ENCODE results near the gene FBLIM1.

GRCh38 chr1:15749399-15750291, 8.9 kb upstream of the FBLIM1 start:
- TF ChIP-seq, protein P1, sequence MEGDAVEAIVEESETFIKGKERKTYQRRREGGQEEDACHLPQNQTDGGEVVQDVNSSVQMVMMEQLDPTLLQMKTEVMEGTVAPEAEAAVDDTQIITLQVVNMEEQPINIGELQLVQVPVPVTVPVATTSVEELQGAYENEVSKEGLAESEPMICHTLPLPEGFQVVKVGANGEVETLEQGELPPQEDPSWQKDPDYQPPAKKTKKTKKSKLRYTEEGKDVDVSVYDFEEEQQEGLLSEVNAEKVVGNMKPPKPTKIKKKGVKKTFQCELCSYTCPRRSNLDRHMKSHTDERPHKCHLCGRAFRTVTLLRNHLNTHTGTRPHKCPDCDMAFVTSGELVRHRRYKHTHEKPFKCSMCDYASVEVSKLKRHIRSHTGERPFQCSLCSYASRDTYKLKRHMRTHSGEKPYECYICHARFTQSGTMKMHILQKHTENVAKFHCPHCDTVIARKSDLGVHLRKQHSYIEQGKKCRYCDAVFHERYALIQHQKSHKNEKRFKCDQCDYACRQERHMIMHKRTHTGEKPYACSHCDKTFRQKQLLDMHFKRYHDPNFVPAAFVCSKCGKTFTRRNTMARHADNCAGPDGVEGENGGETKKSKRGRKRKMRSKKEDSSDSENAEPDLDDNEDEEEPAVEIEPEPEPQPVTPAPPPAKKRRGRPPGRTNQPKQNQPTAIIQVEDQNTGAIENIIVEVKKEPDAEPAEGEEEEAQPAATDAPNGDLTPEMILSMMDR (IDR thresholded peaks at IDR 0.05): no peak
- TF ChIP-seq EP300 (IDR thresholded peaks at IDR 0.05; ENCODE audit: low read depth) (no peak), POLR2A (IDR thresholded peaks at IDR 0.05) (no peak), POLR2AphosphoS5 (IDR thresholded peaks at IDR 0.05) (no peak)
